Measurements from ENCODE around the gene CPNE2.

Gene CPNE2

GRCh38 chr16:57147381-57148221 is 55.2 kb downstream of the CPNE2 start:
- H3K4me3 ChIP-seq (ENCODE audit: low read depth, low read length), result no peak overlapping the region
- H3K27ac ChIP-seq, result no peak overlapping the region
- no peak for DNase-seq
- in situ Hi-C loops (cut with HindIII; ENCODE audit: low pct_ligation_motif_present, low sequenced_read_pairs), result no loop called here
- H3K36me3 ChIP-seq (replicated peaks), result peaks cover 7% of the 10 kb centered on the region
- no peaks in the 10 kb centered on the region for H3K27me3 ChIP-seq (replicated peaks)
- no peak for TF ChIP-seq CTCF (IDR thresholded peaks at IDR 0.05; ENCODE audit: low read depth, low read length, missing control alignments)

GRCh38 chr16:57148481-57148880 is 56.1 kb downstream of the CPNE2 start:
- H3K36me3 ChIP-seq (replicated peaks), result peaks cover 14% of the 10 kb centered on the region
- DNase-seq, result no peak
- no peaks in the 10 kb centered on the region for H3K27me3 ChIP-seq (replicated peaks)
- no peak overlapping the region for H3K27ac ChIP-seq
- in situ Hi-C loops (cut with HindIII; ENCODE audit: low pct_ligation_motif_present, low sequenced_read_pairs), result no loop called here
- no peak for TF ChIP-seq CTCF (IDR thresholded peaks at IDR 0.05; ENCODE audit: low read depth, low read length, missing control alignments)
- no peak overlapping the region for H3K4me3 ChIP-seq (ENCODE audit: low read depth, low read length)

- in situ Hi-C loops (cut with HindIII; ENCODE audit: low pct_ligation_motif_present, low sequenced_read_pairs), result no loop called here
- Histone ChIP-seq H3K4me3 (ENCODE audit: low read depth, low read length) (no peak overlapping the region), H3K27me3 (replicated peaks) (no peaks in the 10 kb centered on the region), H3K27ac (no peak overlapping the region), H3K36me3 (replicated peaks) (peaks cover 20% of the 10 kb centered on the region)
- no peak for TF ChIP-seq CTCF (IDR thresholded peaks at IDR 0.05; ENCODE audit: low read depth, low read length, missing control alignments)
- no peak for DNase-seq
Measured at GRCh38 chr16:57149391-57149790, 57.0 kb downstream of the CPNE2 start.

- Histone ChIP-seq H3K27ac (no peak overlapping the region), H3K36me3 (replicated peaks) (peaks cover 22% of the 10 kb centered on the region), H3K27me3 (replicated peaks) (no peaks in the 10 kb centered on the region), H3K4me3 (ENCODE audit: low read depth, low read length) (no peak overlapping the region)
- peak; percentile 12 for DNase-seq
- in situ Hi-C loops (cut with HindIII; ENCODE audit: low pct_ligation_motif_present, low sequenced_read_pairs), result no loop called here
- no peak for TF ChIP-seq CTCF (IDR thresholded peaks at IDR 0.05; ENCODE audit: low read depth, low read length, missing control alignments)
Measured at GRCh38 chr16:57150682-57151330, 58.4 kb downstream of the CPNE2 start.

- TF ChIP-seq CTCF (IDR thresholded peaks at IDR 0.05; ENCODE audit: low read depth, low read length, missing control alignments), result no peak
- in situ Hi-C loops (cut with HindIII; ENCODE audit: low pct_ligation_motif_present, low sequenced_read_pairs), result no loop called here
Measured at GRCh38 chr16:57151369-57151768, 59.0 kb downstream of the CPNE2 start.

More at GRCh38 chr16:57151369-57151768, 59.0 kb downstream of the CPNE2 start:
- Histone ChIP-seq H3K36me3 (replicated peaks) (peaks cover 22% of the 10 kb centered on the region), H3K27me3 (replicated peaks) (no peaks in the 10 kb centered on the region), H3K4me3 (ENCODE audit: low read depth, low read length) (no peak overlapping the region), H3K27ac (no peak overlapping the region)
- DNase-seq, result no peak

Measured in brain microvascular endothelial cell (primary cell).